HG03280 (cell line): Measurements from ENCODE around the gene APH1A.
"Not testable (repeated sequence)": the region's sequence is repeated elsewhere in the genome, so short reads cannot be mapped to it uniquely, and the experiment has no call there.

Experiments
- ATAC-seq: cut with Tn5 transposase; IDR thresholded peaks from one replicate; pipeline ENCODE4 v1.9.1; 2021; ENCODE audit warnings: mild to moderate bottlenecking, moderate library complexity; ENCODE audit not compliant: unreplicated experiment

APH1A gene

DNA sequence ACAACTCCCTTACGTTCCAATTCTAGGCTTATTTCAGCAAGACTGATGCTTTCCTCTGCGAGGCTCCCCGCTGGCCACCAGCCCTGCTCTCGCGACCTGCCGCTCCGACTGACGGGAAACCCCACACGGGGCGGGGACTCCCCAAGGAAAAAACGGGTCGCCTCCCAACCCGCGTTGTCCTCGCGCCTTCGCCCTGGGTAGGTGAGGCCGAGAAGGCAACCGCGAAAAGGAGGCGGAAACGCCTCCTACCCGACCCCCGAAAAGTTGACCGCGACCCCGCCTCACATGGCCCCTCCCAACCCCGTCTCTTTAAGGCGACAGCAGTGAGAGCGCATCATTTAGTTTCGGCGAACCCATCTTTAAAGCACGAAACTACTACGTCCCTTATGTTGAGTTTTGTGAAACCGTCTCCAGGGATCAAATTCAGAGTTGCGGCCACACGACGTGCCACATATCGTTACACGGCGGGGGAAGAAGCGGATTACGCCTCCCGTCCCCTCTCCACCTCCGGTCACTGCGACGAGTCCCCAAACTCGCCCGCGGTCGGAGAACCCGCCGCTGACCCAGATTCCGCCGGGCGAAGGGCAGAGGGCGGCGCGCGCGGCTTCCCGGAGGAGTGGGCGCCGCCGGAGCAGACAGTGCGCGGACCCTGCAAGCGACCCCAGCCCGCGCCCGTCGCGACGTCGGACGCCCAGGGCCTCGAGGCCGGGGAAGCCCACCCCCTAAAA, 34.1 kb downstream of the APH1A start:
- ATAC-seq = peak; percentile 48

DNA sequence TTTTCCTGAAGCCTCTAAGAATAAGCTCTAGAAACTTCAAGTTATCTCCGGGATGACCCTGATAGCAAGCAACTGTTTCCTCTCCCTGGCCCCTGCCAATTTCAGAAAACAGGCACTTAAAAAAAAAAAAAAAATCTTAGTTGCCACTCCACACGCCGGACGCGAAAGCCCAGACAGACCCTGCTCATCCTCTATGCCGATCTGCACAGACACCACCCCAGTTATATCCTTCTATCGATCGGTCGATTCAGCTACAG, 34.6 kb downstream of the APH1A start:
- ATAC-seq = no peak

GRCh38 chr1:150233359-150234308, 35.2 kb downstream of the APH1A start:
- ATAC-seq = no peak

- ATAC-seq = not testable (repeated sequence)
These were observed 35.9 kb downstream of the APH1A start for GRCh38 chr1:150232921-150233320.

- not testable (repeated sequence) for ATAC-seq
These were observed 40.6 kb downstream of the APH1A start for GRCh38 chr1:150228246-150228645.

DNA sequence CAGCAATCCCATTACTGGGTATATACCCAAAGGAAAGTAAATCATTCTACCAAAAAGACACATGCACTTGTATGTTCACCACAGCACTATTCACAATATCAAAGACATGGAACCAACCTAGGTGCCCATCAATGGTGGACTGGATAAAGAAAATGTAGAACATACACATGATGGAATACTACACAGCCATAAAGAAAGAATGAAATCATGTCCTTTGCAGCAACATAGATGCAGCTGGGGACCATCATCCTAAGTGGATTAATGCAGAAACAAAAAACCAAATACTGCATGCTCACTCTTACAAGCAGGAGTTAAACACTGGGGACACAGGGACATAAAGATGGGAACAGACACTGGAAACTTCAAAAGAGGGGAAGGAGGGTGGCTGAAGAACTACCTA, 41.6 kb downstream of the APH1A start:
- no peak for ATAC-seq

GRCh38 chr1:150226486-150226885, 42.3 kb downstream of the APH1A start:
- no peak for ATAC-seq

DNA sequence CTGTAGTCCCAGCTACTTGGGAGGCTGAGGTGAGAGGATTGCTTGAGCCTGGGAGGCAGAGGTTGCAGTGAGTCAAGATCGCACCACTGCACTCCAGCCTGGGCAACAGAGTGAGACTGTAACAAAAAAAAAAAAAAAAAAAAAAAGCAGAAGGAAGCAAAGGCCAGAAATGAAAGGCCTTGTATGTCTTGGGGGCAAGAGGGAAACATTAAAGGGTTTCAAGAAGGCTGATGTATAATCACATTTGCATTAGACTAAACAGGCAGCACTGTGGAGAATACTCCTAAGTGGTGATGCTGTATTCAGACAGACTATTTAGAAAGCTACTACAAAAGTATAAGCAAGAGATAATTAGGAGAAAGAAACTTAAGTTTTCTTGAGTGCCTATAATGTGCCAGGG, 43.3 kb downstream of the APH1A start:
- ATAC-seq = no peak

DNA sequence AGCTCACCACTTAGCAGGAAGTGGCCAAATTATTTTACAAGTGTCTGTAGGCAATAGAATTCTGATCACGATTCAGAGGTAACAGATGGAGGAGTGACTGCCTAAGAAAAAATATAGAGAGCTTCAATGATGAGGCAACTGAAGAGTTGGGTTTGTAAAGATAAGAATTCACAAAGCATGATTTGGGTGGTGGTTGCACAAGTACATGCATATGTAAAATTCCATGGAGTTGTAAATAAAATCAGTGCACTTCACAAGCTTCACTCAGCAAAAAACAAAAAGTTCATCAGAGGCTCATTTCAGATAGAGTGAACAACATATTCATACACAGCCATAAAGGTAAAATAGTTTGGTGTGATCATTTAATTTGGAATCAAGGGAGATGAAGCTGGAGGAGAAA, 43.8 kb downstream of the APH1A start:
- ATAC-seq = no peak

DNA sequence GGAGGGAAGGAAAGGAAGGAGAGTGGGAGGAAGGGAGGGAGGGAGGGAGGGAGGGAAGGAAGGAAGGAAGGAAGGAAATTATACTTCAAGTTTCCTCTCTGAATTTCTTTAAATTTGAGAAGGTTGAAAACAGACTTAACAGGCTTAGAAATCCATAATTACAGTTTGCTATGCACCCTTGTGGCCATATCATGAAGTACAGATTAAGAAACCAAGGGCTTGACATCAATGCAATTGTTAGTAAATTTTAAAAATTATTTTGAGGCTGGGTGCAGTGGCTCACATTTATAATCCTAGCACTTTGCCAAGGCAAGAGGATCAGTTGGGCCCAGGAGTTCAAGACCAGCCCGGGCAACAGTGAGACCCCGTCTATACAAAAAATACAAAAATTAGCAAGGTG, 47.3 kb downstream of the APH1A start:
- no peak for ATAC-seq

GRCh38 chr1:150215855-150216254, 53.0 kb downstream of the APH1A start:
- not testable (repeated sequence) for ATAC-seq
